Esophagus squamous epithelium (tissue), 5 donors: ENCODE results near the gene SLN. TPM values are rescaled to one million over a fixed set of nuclear protein-coding genes. Genes with fewer than 3 reads are reported as not detected.

Source experiments
- DNase-seq: peaks from one replicate; lab custom pipeline; 2025; lab: John Stamatoyannopoulos, UW
- H3K27ac ChIP-seq, 4 donors: fragments of 200-600 bp; sonication (generic); one replicate each; pipeline ENCODE4 v1.5.1; 2016 to 2019; ENCODE audit warnings: mild to moderate bottlenecking in 1 of 4
- H3K27me3 ChIP-seq, 4 donors: fragments of 200-600 bp; sonication (generic); 1 replicate in 3 of 4; 2 replicates in 1 of 4; pipeline versions ENCODE4 v1.5.1 to v1.6.0; 2017 to 2021; ENCODE audit warnings: antibody characterized with exemption in 1 of 4
- H3K36me3 ChIP-seq, 3 donors: fragments of 200-600 bp; sonication (generic); one replicate each; pipeline ENCODE4 v1.5.1; 2016 to 2019
- H3K4me1 ChIP-seq, 3 donors: fragments of 200-600 bp; sonication (generic); one replicate each; pipeline ENCODE4 v1.5.1; 2017 to 2019
- H3K4me3 ChIP-seq, 4 donors: fragments of 200-600 bp; sonication (generic); 1 replicate in 3 of 4; 2 replicates in 1 of 4; pipeline ENCODE4 v1.5.1; 2016 to 2019; ENCODE audit warnings: mild to moderate bottlenecking in 2 of 4, moderate library complexity in 1 of 4
- H3K9me3 ChIP-seq, 3 donors: fragments of 200-600 bp; sonication (generic); one replicate each; pipeline ENCODE4 v1.5.1; 2016 to 2019
- CTCF ChIP-seq, 6 experiments: fragments of 450-650 bp in 4 of 6; fragments of 200-600 bp in 2 of 6; sonication (generic) in 2 of 6; IDR thresholded peaks; one replicate each; pipeline ENCODE4 v1.5.1; 2016 to 2019; ENCODE audit warnings: antibody characterized with exemption in 6 of 6, mild to moderate bottlenecking in 4 of 6, moderate library complexity in 4 of 6
- POLR2A ChIP-seq, 4 donors: fragments of 450-650 bp; IDR thresholded peaks; one replicate each; pipeline ENCODE4 v1.6.1; 2017; ENCODE audit warnings: antibody characterized with exemption in 4 of 4, mild to moderate bottlenecking in 4 of 4, moderate library complexity in 3 of 4
- WGBS, 2 donors: methylation state at CpG; one replicate each; pipeline ENCODE4 v1.1.5; 2018; 5-methylcytosine and 5-hydroxymethylcytosine counted together
- intact Hi-C: fragments of 100-400 bp; cut with DNase I; formaldehyde crosslinking; loops from one replicate; pipeline ENCODE4 v1.15.0; 2022
- total RNA-seq, 4 donors: library from RNA; depleted of rRNA; stranded (reverse); fragments of >200 nt; gene quantifications; one replicate each; pipeline ENCODE4 v1.1.0, GENCODE V29; 2016
- donor health status: DM: yes; HTN: yes; CAD: no.

SLN gene
- total RNA-seq, 4 donors from 2014 or later, result not detected

GRCh38 chr11:107704451-107704850 is 7.4 kb downstream of the SLN start:
- Histone ChIP-seq H3K27me3 (peaks cover 0 to 14% (median 0%) of the 10 kb centered on the region in 4 donors), H3K36me3 (no peaks in the 10 kb centered on the region), H3K9me3 (no peaks in the 10 kb centered on the region), H3K4me3 (no peak overlapping the region), H3K4me1 (peaks cover 0 to 4% (median 0%) of the 10 kb centered on the region in 3 donors), H3K27ac (no peak overlapping the region)
- intact Hi-C loops, result no loop called here
- TF ChIP-seq POLR2A (IDR thresholded peaks at IDR 0.05) (no peak), CTCF (IDR thresholded peaks at IDR 0.05) (no peak)
- 61 to 67% methylated on average over 3 of the region's 3 CpGs for WGBS, 2 donors
- DNase-seq, result no peak

- intact Hi-C loops, result no loop called here
- Histone ChIP-seq H3K4me3 (no peak overlapping the region), H3K36me3 (no peaks in the 10 kb centered on the region), H3K27ac (no peak overlapping the region), H3K4me1 (peaks cover 0 to 4% (median 0%) of the 10 kb centered on the region in 3 donors), H3K27me3 (peaks cover 0 to 15% (median 0%) of the 10 kb centered on the region in 4 donors), H3K9me3 (no peaks in the 10 kb centered on the region)
- DNase-seq, result no peak
- 33 to 36% methylated on average over 2 of the region's 2 CpGs for WGBS, 2 donors
- TF ChIP-seq POLR2A (IDR thresholded peaks at IDR 0.05) (no peak), CTCF (IDR thresholded peaks at IDR 0.05) (no peak)
These were observed 9.1 kb downstream of the SLN start for GRCh38 chr11:107702723-107703122.

- TF ChIP-seq POLR2A (IDR thresholded peaks at IDR 0.05) (no peak), CTCF (IDR thresholded peaks at IDR 0.05) (no peak)
- Histone ChIP-seq H3K36me3 (no peaks in the 10 kb centered on the region), H3K4me3 (no peak overlapping the region), H3K4me1 (peaks cover 0 to 4% (median 0%) of the 10 kb centered on the region in 3 donors), H3K27ac (no peak overlapping the region), H3K9me3 (no peaks in the 10 kb centered on the region), H3K27me3 (peaks cover 0 to 10% (median 0%) of the 10 kb centered on the region in 4 donors)
- intact Hi-C loops, result no loop called here
- 80 to 83% methylated on average over 7 of the region's 7 CpGs for WGBS, 2 donors
- no peak for DNase-seq
These were observed 9.7 kb downstream of the SLN start for GRCh38 chr11:107702109-107702660.

- H3K27me3 ChIP-seq, result peaks cover 0 to 10% (median 0%) of the 10 kb centered on the region in 4 donors
- H3K9me3 ChIP-seq, result no peaks in the 10 kb centered on the region
- TF ChIP-seq CTCF (IDR thresholded peaks at IDR 0.05) (no peak), POLR2A (IDR thresholded peaks at IDR 0.05) (no peak)
- no peaks in the 10 kb centered on the region for H3K36me3 ChIP-seq
- intact Hi-C loops, result no loop called here
- no peak overlapping the region for H3K27ac ChIP-seq
- peaks cover 0 to under 1% (median 0%) of the 10 kb centered on the region in 3 donors for H3K4me1 ChIP-seq
- no peak overlapping the region for H3K4me3 ChIP-seq
- no peak for DNase-seq
- WGBS, 2 donors, result 76 to 81% methylated on average over 7 to 14 of the region's 15 CpGs
These were observed 12.2 kb downstream of the SLN start for GRCh38 chr11:107699371-107700285.

GRCh38 chr11:107697291-107697690 is 14.6 kb downstream of the SLN start:
- TF ChIP-seq POLR2A (IDR thresholded peaks at IDR 0.05), result no peak
- TF ChIP-seq CTCF (IDR thresholded peaks at IDR 0.05), result no peak
- intact Hi-C loops, result no loop called here
- Histone ChIP-seq H3K27me3 (peaks cover 0 to 8% (median 0%) of the 10 kb centered on the region in 4 donors), H3K4me3 (no peak overlapping the region), H3K27ac (no peak overlapping the region), H3K36me3 (no peaks in the 10 kb centered on the region), H3K4me1 (no peaks in the 10 kb centered on the region), H3K9me3 (no peaks in the 10 kb centered on the region)
- DNase-seq, result no peak
- WGBS, 2 donors, result 69 to 76% methylated on average over 4 to 6 of the region's 6 CpGs
